ENCODE results near the gene NFYA. TPM values are rescaled to one million over a fixed set of nuclear protein-coding genes. Genes with fewer than 3 reads are reported as not detected.
"Not testable (repeated sequence)": the region's sequence is repeated elsewhere in the genome, so short reads cannot be mapped to it uniquely, and the experiment has no call there.

The NFYA gene
- total RNA-seq, 1 donor from 2014 or later: 17.2 TPM

- DNase-seq (ENCODE audit: low read depth): not testable (repeated sequence)
Observed at GRCh38 chr6:41115027-41115426, 42.3 kb downstream of the NFYA start.

- DNase-seq (ENCODE audit: low read depth): no peak
Observed at GRCh38 chr6:41119508-41119907, 46.7 kb downstream of the NFYA start.

GRCh38 chr6:41120058-41120457, 47.3 kb downstream of the NFYA start:
- no peak for DNase-seq (ENCODE audit: low read depth)

- DNase-seq (ENCODE audit: low read depth): peak; percentile 5
Observed at GRCh38 chr6:41122373-41122772, 49.6 kb downstream of the NFYA start.

GRCh38 chr6:41122918-41123317, 50.1 kb downstream of the NFYA start:
- DNase-seq (ENCODE audit: low read depth): no peak

- DNase-seq (ENCODE audit: low read depth): no peak
Observed at GRCh38 chr6:41125282-41125681, 52.5 kb downstream of the NFYA start.

GRCh38 chr6:41132254-41132653, 59.5 kb downstream of the NFYA start:
- DNase-seq (ENCODE audit: low read depth): no peak

- DNase-seq (ENCODE audit: low read depth): no peak
Observed at GRCh38 chr6:41135062-41135832, 62.5 kb downstream of the NFYA start.

- DNase-seq (ENCODE audit: low read depth): no peak
Observed at GRCh38 chr6:41136911-41137310, 64.1 kb downstream of the NFYA start.

GRCh38 chr6:41147917-41148316, 75.1 kb downstream of the NFYA start:
- no peak for DNase-seq (ENCODE audit: low read depth)

Other genes with a start within 250 kb of the NFYA start
- gene UNC5CL, start 33.8 kb upstream of the NFYA start, total RNA-seq: 2.3 and 2.7 TPM in 2 replicates
- not detected in 2 replicates for gene TSPO2, start 30.5 kb upstream of the NFYA start, total RNA-seq
- gene APOBEC2, start 19.8 kb upstream of the NFYA start, total RNA-seq: 110 and 231 TPM in 2 replicates
- 10.2 and 18.8 TPM in 2 replicates for gene OARD1, start 618 bp upstream of the NFYA start, total RNA-seq
- gene TREML1, start 81.4 kb downstream of the NFYA start, total RNA-seq: not detected in 2 replicates
- 0.16 TPM in 1 of 2 replicates, not detected in the other for gene TREM2, start 90.1 kb downstream of the NFYA start, total RNA-seq
- gene TREML2, start 128.2 kb downstream of the NFYA start, total RNA-seq: not detected in 2 replicates
- gene TREML4, start 155.4 kb downstream of the NFYA start, total RNA-seq: not detected in 2 replicates
- not detected in 2 replicates for gene TREM1, start 213.7 kb downstream of the NFYA start, total RNA-seq